Measurements from ENCODE around the gene ELFN2. TPM values are rescaled to one million over a fixed set of nuclear protein-coding genes. Genes with fewer than 3 reads are reported as not detected.

The ELFN2 gene
- total RNA-seq, 2 experiments from 2014 or later = 0.28 to 0.38 TPM

DNA sequence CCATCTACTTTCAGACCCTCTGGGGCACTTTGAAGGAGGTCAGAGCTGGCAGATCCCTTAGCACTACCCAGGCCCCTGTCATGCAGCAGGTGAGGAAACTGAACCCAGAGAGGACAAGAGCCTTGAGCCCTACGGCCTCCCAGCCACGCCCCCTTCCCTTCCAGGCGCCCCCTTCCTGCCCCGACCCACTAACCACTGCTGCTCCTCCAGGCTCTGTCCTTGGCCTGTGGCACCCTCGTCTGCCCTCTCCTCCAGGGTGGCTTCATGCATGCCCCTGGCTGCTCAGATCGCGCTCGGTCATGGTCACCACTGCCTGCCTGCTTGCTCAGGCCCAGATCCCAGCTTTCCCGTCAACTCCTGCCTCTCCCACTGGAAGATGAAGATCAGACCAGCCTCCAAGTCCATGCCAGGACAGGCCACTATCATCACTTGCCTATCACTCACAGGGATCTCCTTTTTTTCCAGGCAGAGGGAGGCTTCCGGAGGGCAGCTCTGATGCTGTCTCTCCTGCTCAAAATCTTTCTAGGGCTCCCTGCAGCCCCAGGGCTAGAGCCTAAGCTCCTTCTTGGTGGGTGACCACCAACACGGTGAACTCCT, 30.7 kb downstream of the ELFN2 start:
- ChIA-PET CTCF (no interaction called here), POLR2A (no interaction called here)
- no peaks in the 10 kb centered on the region for H3K9me3 Mint-ChIP-seq
- no peaks in the 10 kb centered on the region for H3K4me1 Mint-ChIP-seq
- no peaks in the 10 kb centered on the region for H3K36me3 Mint-ChIP-seq (ENCODE audit: low read depth)
- peaks cover 4% of the 10 kb centered on the region for H3K27me3 Mint-ChIP-seq
- H3K4me3 Mint-ChIP-seq = no peak overlapping the region
- no peak for DNase-seq
- no peak overlapping the region for H3K27ac Mint-ChIP-seq

DNA sequence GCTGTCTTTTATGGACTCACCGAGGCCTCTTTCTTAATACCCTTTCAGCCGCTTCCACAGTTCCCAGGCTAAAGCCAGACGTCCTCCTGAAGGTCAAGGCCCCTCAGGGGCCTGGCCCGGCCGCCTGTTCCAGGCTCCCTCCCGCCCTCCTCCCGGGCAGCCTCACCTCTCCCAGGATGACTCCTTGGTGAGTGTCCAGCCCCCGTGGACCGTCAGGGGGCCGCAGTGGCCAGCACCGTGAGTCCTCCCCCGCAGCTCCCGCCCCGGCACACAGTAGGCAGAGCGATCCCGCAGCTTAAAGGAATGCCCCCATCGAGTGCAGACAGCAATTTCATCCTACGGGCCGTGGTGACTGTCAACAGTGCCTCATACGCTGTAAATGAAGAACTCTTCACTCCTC, 32.9 kb downstream of the ELFN2 start:
- no peaks in the 10 kb centered on the region for H3K36me3 Mint-ChIP-seq (ENCODE audit: low read depth)
- ChIA-PET CTCF (no interaction called here), POLR2A (no interaction called here)

DNA sequence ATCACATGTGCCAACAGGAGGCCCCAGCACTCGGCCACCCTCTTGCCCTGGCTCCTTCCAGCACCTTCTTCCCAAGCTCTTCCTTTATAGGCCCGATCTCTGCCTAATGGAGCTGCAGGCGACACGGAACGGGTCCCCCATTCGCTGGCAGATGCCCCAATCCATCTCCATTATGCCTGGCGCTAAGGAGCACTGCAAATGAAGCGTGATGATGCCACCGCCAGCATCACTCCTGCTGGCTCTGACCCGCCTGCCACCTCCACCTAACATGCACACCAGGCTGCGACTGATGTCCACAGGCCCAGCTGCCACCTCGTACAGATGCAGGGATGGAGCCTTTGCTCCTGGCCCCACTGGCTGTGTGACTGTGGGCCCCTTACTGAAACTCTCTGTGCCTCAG, 33.5 kb downstream of the ELFN2 start:
- ChIA-PET POLR2A (no interaction called here), CTCF (interaction anchor here (0.6 kb wide), 1 partner anchor 67 kb away, joined by 4 read pairs; no protein-coding TSS in a partner anchor)
- H3K4me3 Mint-ChIP-seq = no peak overlapping the region
- DNase-seq = no peak
- H3K36me3 Mint-ChIP-seq (ENCODE audit: low read depth) = no peaks in the 10 kb centered on the region
- peaks cover 4% of the 10 kb centered on the region for H3K27me3 Mint-ChIP-seq
- no peaks in the 10 kb centered on the region for H3K4me1 Mint-ChIP-seq
- H3K27ac Mint-ChIP-seq = no peak overlapping the region
- no peaks in the 10 kb centered on the region for H3K9me3 Mint-ChIP-seq

More for the DNA sequence above, 32.9 kb downstream of the ELFN2 start:
- H3K9me3 Mint-ChIP-seq = no peaks in the 10 kb centered on the region
- DNase-seq = no peak
- peaks cover 4% of the 10 kb centered on the region for H3K27me3 Mint-ChIP-seq
- H3K4me3 Mint-ChIP-seq = no peak overlapping the region
- no peaks in the 10 kb centered on the region for H3K4me1 Mint-ChIP-seq
- no peak overlapping the region for H3K27ac Mint-ChIP-seq

DNA sequence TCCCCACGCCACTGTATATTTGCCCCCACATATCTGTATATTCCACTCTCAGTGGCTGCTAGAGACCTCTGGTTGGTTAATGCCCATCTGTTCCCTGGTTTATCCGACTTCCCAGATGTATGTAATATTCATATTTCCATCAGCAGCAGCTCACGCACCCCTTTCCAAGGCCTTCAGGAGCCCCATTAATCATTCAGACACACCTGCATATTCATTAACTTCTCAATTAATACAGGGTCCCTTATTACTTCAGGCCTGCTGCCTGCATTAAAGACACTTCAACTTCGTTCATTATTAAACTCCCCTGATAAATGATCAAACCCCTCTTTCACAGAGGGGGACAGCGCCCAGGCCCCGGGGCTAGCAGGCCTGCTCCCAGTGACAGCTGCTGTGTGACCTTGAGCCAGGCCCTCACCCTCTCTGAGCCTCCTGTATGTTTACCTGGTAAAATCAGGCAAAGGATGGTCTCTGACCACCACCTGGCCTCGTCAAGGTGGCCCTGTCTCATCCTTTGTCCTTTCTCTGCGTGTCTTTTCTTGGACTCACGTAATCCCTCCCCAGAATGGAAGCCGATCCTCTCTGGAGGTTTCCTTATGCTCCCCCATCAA, 34.5 kb downstream of the ELFN2 start:
- POLR2A ChIA-PET = no interaction called here
- no peak for DNase-seq
- H3K27ac Mint-ChIP-seq = no peak overlapping the region
- no peak overlapping the region for H3K4me3 Mint-ChIP-seq
- H3K36me3 Mint-ChIP-seq (ENCODE audit: low read depth) = no peaks in the 10 kb centered on the region
- H3K4me1 Mint-ChIP-seq = no peaks in the 10 kb centered on the region
- CTCF ChIA-PET = no interaction called here
- no peaks in the 10 kb centered on the region for H3K9me3 Mint-ChIP-seq
- peaks cover 7% of the 10 kb centered on the region for H3K27me3 Mint-ChIP-seq

DNA sequence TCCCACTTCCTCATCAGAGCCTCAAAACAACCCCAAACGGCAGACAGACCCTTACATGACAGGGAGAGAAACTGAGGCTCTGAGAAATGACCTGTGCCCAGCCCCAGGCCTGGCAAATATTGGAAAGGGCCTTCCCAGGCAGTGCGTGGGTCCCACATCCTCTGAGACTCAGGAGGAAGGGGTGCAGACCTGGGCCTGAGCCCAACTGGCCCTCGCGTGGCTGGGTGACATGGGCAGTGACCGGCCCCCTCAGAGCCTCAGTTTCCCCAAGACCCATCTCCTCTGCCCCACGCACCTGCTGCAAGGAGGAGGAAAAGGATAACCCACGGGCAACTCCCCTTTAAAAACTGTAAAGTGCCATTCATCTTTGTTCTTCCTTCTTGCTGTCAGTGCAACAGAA, 35.6 kb downstream of the ELFN2 start:
- Mint-ChIP-seq H3K36me3 (ENCODE audit: low read depth) (no peaks in the 10 kb centered on the region), H3K27me3 (peaks cover 6% of the 10 kb centered on the region), H3K4me3 (no peak overlapping the region), H3K27ac (no peak overlapping the region), H3K9me3 (no peaks in the 10 kb centered on the region), H3K4me1 (no peaks in the 10 kb centered on the region)
- DNase-seq = no peak
- ChIA-PET POLR2A (no interaction called here), CTCF (no interaction called here)

DNA sequence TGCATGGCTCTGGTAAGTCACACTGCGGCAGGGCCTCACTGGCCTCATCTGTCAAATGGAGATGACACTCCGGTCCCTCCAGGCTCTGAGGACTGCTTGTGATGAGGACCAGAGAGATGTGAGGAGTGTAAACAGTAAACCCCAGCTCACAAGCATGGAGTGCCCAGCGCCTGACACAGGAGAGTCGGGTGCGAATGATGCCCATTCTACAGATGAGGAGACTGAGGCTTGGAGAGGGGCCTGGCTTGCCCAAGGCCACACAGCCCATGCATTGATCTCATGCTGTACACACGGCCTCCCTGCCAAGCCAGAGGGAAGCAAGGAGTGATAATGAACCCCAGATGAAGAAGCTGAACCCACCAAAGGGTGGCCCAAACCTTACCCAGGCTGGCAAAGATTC, 37.2 kb downstream of the ELFN2 start:
- ChIA-PET CTCF (interaction anchor here (0.5 to 1.5 kb wide), 2 partner anchors 9 to 601 kb away, joined by 3 read pairs; no protein-coding TSS in a partner anchor), POLR2A (no interaction called here)
- no peak for DNase-seq
- peaks cover 3% of the 10 kb centered on the region for H3K27me3 Mint-ChIP-seq
- no peak overlapping the region for H3K27ac Mint-ChIP-seq
- H3K36me3 Mint-ChIP-seq (ENCODE audit: low read depth) = no peaks in the 10 kb centered on the region
- H3K4me1 Mint-ChIP-seq = no peaks in the 10 kb centered on the region
- H3K4me3 Mint-ChIP-seq = no peak overlapping the region
- H3K9me3 Mint-ChIP-seq = no peaks in the 10 kb centered on the region

DNA sequence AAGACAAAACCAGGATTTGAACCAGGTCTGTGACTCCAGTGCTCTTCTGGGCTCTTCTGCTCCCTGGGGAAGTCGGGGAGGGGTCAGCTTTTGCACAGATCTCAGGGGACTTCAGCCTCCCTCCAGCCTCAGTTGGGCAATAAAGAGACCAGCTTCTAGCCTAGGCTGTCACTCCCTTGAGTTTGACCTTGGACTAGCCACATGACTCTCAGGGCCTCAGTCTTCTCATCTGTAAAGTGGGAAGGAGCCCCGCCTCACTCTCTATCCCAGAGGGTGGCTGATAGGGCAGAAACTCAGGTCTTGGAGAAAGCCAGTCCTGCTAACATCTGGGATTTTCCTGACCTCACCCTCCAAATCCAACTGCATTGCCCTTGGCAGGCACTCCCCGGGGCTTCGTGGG, 38.7 kb downstream of the ELFN2 start:
- POLR2A ChIA-PET = no interaction called here
- CTCF ChIA-PET = no interaction called here
- no peaks in the 10 kb centered on the region for H3K9me3 Mint-ChIP-seq
- no peak overlapping the region for H3K4me3 Mint-ChIP-seq
- H3K27me3 Mint-ChIP-seq = peaks cover 3% of the 10 kb centered on the region
- no peaks in the 10 kb centered on the region for H3K36me3 Mint-ChIP-seq (ENCODE audit: low read depth)
- no peak overlapping the region for H3K27ac Mint-ChIP-seq
- no peak for DNase-seq
- H3K4me1 Mint-ChIP-seq = no peaks in the 10 kb centered on the region

DNA sequence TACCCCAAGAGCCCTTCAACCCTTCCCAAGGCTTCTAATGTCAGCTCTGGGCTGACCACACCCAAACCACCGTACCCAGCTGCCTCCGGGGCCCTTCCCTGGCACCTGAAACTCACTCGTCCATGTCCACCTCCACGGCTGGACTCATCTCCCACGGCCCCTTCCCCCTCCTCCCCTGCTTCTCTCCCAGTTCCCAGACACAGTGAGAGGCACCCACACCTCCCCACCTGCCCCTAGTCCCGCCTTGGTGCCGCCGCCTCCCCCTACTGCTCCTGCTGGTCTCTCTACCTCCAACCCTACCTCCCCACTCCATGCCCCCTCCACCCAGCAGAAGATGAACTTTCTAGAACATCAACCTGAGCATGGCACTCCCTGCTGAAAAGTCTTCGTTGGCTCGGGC, 39.5 kb downstream of the ELFN2 start:
- Mint-ChIP-seq H3K27ac (no peak overlapping the region), H3K27me3 (peaks cover 3% of the 10 kb centered on the region), H3K9me3 (no peaks in the 10 kb centered on the region), H3K36me3 (ENCODE audit: low read depth) (no peaks in the 10 kb centered on the region), H3K4me3 (no peak overlapping the region), H3K4me1 (no peaks in the 10 kb centered on the region)
- CTCF ChIA-PET = no interaction called here
- POLR2A ChIA-PET = no interaction called here
- no peak for DNase-seq

DNA sequence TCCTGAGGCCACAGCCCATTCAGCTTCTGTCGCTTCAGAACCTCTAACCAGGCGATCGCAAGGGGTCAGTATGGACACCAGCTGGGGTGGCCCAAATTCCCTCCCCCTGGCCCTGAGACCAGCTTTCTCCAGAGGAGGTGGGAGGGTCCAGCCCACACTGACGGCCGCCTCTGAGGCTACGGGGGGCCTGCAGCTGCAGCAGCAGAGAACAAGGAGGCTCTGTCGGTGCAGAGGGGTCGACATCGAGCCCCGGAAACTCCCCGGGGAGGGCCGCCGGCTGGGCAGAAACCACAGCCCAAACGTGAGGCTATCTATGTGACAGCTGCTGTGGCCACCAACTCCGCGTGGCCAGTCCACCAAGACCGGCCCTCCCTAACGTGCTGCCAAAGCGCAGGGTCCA, 40.8 kb downstream of the ELFN2 start:
- no peaks in the 10 kb centered on the region for H3K9me3 Mint-ChIP-seq
- ChIA-PET CTCF (no interaction called here), POLR2A (no interaction called here)
- DNase-seq = no peak
- H3K36me3 Mint-ChIP-seq (ENCODE audit: low read depth) = no peaks in the 10 kb centered on the region
- no peak overlapping the region for H3K27ac Mint-ChIP-seq
- H3K4me3 Mint-ChIP-seq = no peak overlapping the region
- no peaks in the 10 kb centered on the region for H3K4me1 Mint-ChIP-seq
- peaks cover 3% of the 10 kb centered on the region for H3K27me3 Mint-ChIP-seq

DNA sequence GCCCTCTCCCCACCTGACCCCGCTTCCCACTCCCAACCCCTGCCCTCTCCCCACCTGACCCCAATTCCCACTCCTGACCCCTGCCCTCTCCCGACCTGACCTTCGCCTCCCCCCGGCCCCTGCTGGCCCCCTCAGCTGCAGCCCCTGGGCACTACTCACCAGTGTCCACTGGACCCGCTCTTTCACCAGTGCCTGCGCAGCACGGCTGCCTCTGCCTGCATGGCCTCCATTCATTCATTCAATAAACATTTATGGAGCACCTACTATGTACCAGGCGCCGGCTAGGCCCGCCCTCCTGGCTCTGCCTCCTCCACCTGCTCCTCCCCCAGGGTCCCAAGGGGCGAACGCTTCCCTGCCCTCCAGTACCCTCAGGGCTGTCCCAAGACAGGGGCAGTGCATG, 42.6 kb downstream of the ELFN2 start:
- Mint-ChIP-seq H3K27me3 (peaks cover 3% of the 10 kb centered on the region), H3K9me3 (no peaks in the 10 kb centered on the region), H3K27ac (no peak overlapping the region), H3K36me3 (ENCODE audit: low read depth) (no peaks in the 10 kb centered on the region), H3K4me1 (no peaks in the 10 kb centered on the region), H3K4me3 (no peak overlapping the region)
- CTCF ChIA-PET = no interaction called here
- POLR2A ChIA-PET = no interaction called here
- DNase-seq = no peak

DNA sequence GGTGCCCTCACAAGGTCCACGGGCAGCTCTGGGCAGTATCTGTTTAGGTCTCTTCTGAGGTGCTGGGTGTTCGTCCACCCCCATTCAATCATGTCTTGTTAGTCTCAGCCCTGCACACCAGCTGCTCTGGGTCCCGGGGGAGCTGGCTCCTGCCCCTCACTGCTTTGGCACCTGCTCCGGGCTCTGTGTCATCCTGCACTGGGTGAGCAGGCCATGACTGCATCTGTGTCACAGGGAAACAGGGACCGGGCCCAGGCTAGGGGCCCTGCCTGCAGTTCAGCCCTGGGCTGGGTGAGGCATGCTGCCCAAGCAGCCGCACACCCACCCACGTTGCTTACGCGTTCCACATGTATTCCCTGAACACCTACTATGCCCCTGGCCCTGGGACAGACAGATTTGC, 43.9 kb downstream of the ELFN2 start:
- Mint-ChIP-seq H3K27me3 (peaks cover 6% of the 10 kb centered on the region), H3K4me3 (no peak overlapping the region), H3K4me1 (no peaks in the 10 kb centered on the region), H3K36me3 (ENCODE audit: low read depth) (no peaks in the 10 kb centered on the region), H3K9me3 (no peaks in the 10 kb centered on the region), H3K27ac (no peak overlapping the region)
- DNase-seq = no peak
- CTCF ChIA-PET = no interaction called here
- POLR2A ChIA-PET = no interaction called here

DNA sequence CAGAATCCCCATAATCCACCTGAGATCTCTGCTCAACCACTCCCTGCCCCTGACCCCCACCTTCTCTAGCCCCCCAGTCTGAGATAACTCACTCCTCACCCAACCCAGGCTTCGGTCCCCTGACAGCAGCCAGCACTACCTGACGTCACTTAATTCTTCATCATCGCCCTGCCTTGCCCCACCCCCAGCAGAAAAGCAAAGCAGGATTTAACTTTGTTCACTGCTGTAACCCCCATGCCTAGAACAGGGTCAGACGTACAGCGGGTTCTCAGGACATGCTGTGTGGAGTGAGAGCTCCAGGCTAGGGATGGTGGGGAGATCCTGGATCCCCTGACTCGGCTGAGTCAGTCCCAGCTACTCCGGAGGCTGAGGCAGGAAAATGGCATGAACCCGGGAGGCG, 45.8 kb downstream of the ELFN2 start:
- Mint-ChIP-seq H3K4me1 (no peaks in the 10 kb centered on the region), H3K27me3 (peaks cover 8% of the 10 kb centered on the region), H3K4me3 (no peak overlapping the region), H3K9me3 (no peaks in the 10 kb centered on the region), H3K36me3 (ENCODE audit: low read depth) (no peaks in the 10 kb centered on the region), H3K27ac (no peak overlapping the region)
- DNase-seq = no peak
- POLR2A ChIA-PET = no interaction called here
- CTCF ChIA-PET = interaction anchor here (0.6 to 1.5 kb wide), 2 partner anchors 8 to 84 kb away, joined by 3 read pairs; no protein-coding TSS in a partner anchor

DNA sequence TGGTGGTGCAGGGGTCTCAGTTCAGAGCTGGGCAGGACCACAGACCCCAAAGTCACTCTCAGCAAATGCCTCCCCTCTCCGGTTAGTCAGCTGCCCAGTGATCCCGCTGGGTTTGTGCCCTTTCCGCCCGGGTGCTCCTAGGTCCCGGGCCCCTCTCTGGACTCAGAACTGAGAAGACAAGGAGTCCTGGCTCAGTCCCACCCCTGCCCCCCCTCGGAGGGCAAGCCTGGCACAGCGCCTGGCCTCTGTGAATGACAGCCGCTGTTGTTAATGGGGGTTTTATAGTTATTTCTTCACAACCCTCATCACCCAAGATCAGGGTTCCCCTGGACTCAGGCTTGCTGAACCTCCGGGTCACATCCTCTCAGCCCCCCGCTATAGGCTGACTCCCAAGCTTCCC, 47.6 kb downstream of the ELFN2 start:
- H3K9me3 Mint-ChIP-seq = no peaks in the 10 kb centered on the region
- H3K27me3 Mint-ChIP-seq = peaks cover 11% of the 10 kb centered on the region
- no peak overlapping the region for H3K4me3 Mint-ChIP-seq
- H3K4me1 Mint-ChIP-seq = no peaks in the 10 kb centered on the region
- ChIA-PET POLR2A (no interaction called here), CTCF (interaction anchor here (1.5 kb wide), 1 partner anchor 10 kb away, joined by 3 read pairs; no protein-coding TSS in a partner anchor)
- H3K36me3 Mint-ChIP-seq (ENCODE audit: low read depth) = no peaks in the 10 kb centered on the region
- no peak overlapping the region for H3K27ac Mint-ChIP-seq
- DNase-seq = no peak

DNA sequence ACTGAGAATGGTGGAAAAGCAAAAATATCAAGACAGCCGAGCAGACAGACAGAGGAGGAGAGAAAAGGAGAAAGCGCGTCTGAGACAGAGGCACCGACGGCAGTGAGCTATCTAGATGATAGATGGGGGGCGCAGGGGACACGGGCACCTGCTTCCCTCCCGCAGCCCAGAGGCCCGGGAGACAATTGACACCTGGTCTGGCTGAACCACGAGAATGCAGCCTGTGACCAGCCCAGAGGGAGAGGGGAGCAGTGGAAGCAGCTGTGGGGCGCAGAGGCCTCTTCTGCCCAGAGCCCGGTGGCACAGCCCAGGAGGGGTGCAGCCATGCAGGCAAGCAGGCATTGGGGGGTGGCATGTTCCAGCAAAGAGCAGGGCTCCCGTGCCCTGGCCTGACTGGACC, 48.2 kb downstream of the ELFN2 start:
- ChIA-PET CTCF (no interaction called here), POLR2A (no interaction called here)
- Mint-ChIP-seq H3K27me3 (peaks cover 11% of the 10 kb centered on the region), H3K36me3 (ENCODE audit: low read depth) (no peaks in the 10 kb centered on the region), H3K4me3 (no peak overlapping the region), H3K9me3 (no peaks in the 10 kb centered on the region), H3K4me1 (no peaks in the 10 kb centered on the region), H3K27ac (no peak overlapping the region)
- DNase-seq = no peak
